HL-60 (cell line): ENCODE data around the gene VPS26C.

Source experiments
- DNase-seq, 2 experiments: peaks; one replicate each; pipeline ENCODE4 v3.0.0-alpha.2; 2010 to 2020; ENCODE audit warnings: low read depth in 1 of 2, low spot score in 1 of 2
- H3K27ac ChIP-seq: fragments of 250-450 bp; sonication (Bioruptor Pico); replicated peaks from 2 replicates; pipeline ENCODE4 v1.5.1; 2020; ENCODE audit warnings: mild to moderate bottlenecking, moderate library complexity
- H3K27me3 ChIP-seq: fragments of 250-450 bp; sonication (Bioruptor Pico); 2 replicates; pipeline ENCODE4 v1.5.1; 2021; ENCODE audit warnings: mild to moderate bottlenecking, moderate library complexity; ENCODE audit not compliant: insufficient read depth, poor library complexity, severe bottlenecking
- H3K4me3 ChIP-seq: replicated peaks from 2 replicates; pipeline ENCODE4 v1.5.1; 2011; ENCODE audit warnings: mild to moderate bottlenecking, control low read depth, low read length; ENCODE audit not compliant: insufficient read depth
- CTCF ChIP-seq: IDR thresholded peaks from one replicate; pipeline ENCODE4 v1.5.1; 2011; ENCODE audit warnings: low read length, control low read depth, inconsistent platforms; ENCODE audit not compliant: insufficient read depth
- GABPA ChIP-seq: IDR thresholded peaks from 2 replicates; pipeline ENCODE4 v1.6.1; 2012; ENCODE audit warnings: low read depth
- POLR2AphosphoS5 ChIP-seq: IDR thresholded peaks from 2 replicates; pipeline ENCODE4 v1.6.1; 2012; ENCODE audit warnings: low read depth
- REST ChIP-seq: IDR thresholded peaks from 2 replicates; pipeline ENCODE4 v1.6.1; 2012; ENCODE audit warnings: low read depth; ENCODE audit not compliant: insufficient replicate concordance
- SPI1 ChIP-seq: IDR thresholded peaks from 2 replicates; pipeline ENCODE4 v1.6.1; 2012; ENCODE audit warnings: low read depth, mild to moderate bottlenecking, borderline replicate concordance

VPS26C gene

DNA sequence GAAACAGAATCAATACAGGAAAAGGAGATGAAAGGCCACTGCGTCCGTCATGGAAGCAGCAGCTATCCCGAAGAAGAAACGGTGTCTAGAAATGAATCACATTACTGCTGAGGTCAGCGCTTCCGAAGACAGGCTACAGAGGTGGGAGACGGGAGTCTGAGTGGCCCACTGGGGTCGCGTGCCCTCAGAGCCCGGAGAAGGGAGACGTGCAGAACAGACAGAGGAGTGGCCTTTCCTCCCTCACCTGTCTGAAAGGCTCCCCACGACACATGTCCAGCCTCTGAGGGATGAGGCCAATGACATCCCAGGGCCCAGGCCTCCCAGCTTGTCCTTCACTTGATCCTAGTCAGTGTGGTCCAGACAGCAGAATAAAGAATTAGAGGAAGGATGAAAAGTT lies 35.9 kb downstream of the VPS26C start:
- no peaks in the 10 kb centered on the region for H3K27me3 ChIP-seq
- H3K27ac ChIP-seq: no peak overlapping the region
- TF ChIP-seq POLR2AphosphoS5 (no peak), CTCF (no peak), REST (no peak), GABPA (no peak), SPI1 (no peak)
- no peak for DNase-seq
- H3K4me3 ChIP-seq: no peak overlapping the region

DNA sequence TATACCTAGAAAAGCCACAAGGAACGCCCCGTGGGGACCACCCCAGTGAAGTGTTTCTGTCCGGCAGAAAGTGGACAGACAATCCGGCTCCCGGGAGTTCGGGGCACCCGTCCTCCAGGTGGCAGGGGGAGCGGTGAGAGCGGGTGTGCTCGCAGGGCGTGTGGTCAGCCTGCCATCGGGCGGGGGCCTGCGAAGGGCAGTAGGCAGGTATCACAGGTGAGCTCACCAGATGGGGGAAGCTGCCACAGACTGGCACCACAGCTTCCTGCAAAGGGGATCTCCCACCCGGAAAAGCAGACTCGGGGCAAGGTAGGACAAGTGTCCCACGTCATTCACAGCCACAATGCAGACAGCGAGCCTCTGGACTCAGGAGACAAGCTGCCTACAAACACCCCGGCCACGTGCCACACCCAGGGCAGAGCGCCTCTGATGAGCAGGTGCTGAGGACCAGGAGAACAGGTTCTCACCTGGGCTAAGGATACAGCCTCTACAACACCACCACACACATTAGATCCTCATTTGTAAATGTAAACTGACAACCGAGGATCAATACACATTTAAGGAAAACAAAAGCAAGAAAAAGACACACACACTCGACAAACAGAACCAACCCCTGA lies 36.4 kb downstream of the VPS26C start:
- Histone ChIP-seq H3K4me3 (no peak overlapping the region), H3K27ac (no peak overlapping the region), H3K27me3 (no peaks in the 10 kb centered on the region)
- TF ChIP-seq CTCF (no peak), GABPA (no peak)
- no peak for DNase-seq

DNA sequence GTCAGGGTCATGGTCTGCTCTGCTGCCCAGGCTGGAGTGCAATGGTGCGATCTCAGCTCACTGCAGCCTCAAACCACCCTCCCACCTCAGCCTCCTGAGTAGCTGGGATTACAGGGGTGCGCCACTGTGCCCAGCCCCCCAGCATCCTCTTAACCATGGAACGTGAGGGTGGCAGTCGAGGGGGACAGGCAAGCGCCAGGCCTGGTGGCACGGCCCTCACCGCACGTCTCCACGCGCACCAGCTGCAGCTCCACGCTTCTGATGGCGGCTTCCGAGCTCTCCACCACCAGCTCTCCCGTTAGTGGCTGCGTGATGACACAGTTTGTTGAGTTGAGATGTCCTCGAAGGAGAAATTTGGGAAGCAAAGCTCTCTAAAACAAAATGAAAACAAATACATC lies 39.1 kb downstream of the VPS26C start:
- Histone ChIP-seq H3K27ac (no peak overlapping the region), H3K27me3 (no peaks in the 10 kb centered on the region), H3K4me3 (no peak overlapping the region)
- no peak for DNase-seq
- no peak for TF ChIP-seq SPI1
- TF ChIP-seq REST: no peak
- no peak for TF ChIP-seq CTCF
- TF ChIP-seq POLR2AphosphoS5: no peak
- no peak for TF ChIP-seq GABPA
